GM10266 (cell line): ENCODE data around the gene TLE3.

Source experiments
- DNase-seq: peaks from one replicate; pipeline ENCODE4 v3.0.0; 2012; ENCODE audit errors: extremely low spot score
- TF ChIP-seq, protein P1 (sequence below): IDR thresholded peaks from 2 replicates; pipeline ENCODE4 v1.5.1; 2012; ENCODE audit warnings: mild to moderate bottlenecking, low read depth; ENCODE audit not compliant: control insufficient read depth, insufficient read depth; ENCODE audit errors: missing control alignments

The TLE3 gene

DNA sequence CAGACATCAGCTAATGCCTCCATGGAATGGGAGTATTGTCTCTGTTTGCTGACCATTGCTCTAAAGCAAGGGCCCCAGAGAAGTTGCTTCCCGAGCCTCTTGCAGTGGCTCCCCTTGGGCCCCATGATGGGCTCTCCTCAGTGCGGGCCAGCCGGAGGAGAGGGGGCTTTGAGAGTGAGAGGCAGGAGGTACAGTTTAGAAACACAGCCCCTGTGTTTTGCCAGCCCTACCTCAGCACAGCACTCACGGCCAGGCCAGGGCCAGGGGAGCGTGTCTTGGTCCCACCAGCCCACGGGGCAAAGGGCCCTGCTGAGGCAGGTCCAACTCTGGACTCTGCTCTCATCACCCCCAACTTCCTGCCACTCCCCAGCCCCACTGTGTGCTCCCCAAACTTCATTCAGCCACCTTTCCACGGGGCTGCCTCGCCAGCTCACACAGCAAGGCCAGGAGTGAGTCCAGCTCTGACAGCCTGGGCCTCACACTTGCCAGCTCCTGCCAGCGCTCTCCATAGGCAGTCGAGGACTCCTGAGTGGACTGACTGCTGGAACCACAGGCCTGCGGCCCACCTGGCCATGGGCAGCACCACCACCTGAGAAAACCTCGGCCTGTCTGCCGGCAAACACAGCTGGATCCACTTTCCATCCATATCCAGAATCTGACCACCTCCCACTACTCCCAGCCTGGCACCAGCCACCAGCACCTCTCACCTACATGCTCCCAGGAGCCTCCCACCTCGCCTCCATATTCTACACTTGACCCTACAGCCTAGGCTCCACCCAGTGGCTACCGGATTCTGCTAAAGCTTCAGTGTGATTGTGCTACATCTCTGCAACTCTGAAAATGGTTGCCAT lies 99.0 kb downstream of the TLE3 start:
- TF ChIP-seq, protein P1, sequence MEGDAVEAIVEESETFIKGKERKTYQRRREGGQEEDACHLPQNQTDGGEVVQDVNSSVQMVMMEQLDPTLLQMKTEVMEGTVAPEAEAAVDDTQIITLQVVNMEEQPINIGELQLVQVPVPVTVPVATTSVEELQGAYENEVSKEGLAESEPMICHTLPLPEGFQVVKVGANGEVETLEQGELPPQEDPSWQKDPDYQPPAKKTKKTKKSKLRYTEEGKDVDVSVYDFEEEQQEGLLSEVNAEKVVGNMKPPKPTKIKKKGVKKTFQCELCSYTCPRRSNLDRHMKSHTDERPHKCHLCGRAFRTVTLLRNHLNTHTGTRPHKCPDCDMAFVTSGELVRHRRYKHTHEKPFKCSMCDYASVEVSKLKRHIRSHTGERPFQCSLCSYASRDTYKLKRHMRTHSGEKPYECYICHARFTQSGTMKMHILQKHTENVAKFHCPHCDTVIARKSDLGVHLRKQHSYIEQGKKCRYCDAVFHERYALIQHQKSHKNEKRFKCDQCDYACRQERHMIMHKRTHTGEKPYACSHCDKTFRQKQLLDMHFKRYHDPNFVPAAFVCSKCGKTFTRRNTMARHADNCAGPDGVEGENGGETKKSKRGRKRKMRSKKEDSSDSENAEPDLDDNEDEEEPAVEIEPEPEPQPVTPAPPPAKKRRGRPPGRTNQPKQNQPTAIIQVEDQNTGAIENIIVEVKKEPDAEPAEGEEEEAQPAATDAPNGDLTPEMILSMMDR, result no peak
- no peak for DNase-seq

DNA sequence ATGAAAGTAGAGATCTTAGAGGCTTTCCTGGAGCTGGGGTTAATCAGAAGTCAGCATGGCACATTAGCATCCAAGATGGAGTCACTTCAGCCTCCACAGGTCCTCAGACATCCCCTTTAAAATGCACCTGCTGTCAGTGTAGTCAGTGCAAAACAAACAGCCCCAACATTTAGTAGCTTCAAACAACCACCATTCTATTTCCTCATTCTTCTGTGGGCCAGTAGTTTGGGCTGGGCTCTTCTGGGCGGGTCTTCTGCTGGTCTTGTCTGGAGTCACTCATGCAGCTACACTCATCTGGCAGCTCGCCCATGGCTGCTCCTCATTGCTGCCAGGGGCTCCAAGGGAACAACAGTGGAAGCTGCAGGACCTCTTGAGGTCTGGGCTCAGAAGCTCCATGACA lies 99.9 kb downstream of the TLE3 start:
- TF ChIP-seq, protein P1, result no peak
- no peak for DNase-seq
